ENCODE results near the gene SVIL.
"Not testable (repeated sequence)": the region's sequence is repeated elsewhere in the genome, so short reads cannot be mapped to it uniquely, and the experiment has no call there.

The SVIL gene

DNA sequence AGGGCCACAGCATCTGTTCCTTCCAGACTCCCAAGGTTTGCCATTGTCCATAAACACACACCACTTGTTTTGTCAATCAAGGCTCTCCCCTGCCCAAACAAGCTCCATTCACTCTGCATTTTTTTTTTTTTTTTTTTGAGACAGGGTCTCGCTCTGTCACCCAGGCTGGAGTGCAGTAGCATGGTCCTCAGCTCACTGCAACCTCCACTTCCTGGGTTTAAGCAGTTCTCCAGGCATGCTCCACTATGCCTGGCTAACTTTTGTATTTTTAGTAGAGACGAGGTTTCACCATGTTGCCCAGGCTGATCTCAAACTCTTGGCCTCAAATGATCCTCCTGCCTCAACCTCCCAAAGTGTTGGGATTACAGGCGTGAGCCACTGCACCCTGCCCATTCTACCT is 24.4 kb downstream of the SVIL start:
- DNase-seq; in situ Hi-C loops (cut with MboI; ENCODE audit: low pct_unique_long_range_greater_than_20kb, low sequenced_read_pairs): not testable (repeated sequence)

GRCh38 chr10:29609696-29610095 is 25.1 kb downstream of the SVIL start:
- DNase-seq = no peak
- in situ Hi-C loops (cut with MboI; ENCODE audit: low pct_unique_long_range_greater_than_20kb, low sequenced_read_pairs) = no loop called here

DNA sequence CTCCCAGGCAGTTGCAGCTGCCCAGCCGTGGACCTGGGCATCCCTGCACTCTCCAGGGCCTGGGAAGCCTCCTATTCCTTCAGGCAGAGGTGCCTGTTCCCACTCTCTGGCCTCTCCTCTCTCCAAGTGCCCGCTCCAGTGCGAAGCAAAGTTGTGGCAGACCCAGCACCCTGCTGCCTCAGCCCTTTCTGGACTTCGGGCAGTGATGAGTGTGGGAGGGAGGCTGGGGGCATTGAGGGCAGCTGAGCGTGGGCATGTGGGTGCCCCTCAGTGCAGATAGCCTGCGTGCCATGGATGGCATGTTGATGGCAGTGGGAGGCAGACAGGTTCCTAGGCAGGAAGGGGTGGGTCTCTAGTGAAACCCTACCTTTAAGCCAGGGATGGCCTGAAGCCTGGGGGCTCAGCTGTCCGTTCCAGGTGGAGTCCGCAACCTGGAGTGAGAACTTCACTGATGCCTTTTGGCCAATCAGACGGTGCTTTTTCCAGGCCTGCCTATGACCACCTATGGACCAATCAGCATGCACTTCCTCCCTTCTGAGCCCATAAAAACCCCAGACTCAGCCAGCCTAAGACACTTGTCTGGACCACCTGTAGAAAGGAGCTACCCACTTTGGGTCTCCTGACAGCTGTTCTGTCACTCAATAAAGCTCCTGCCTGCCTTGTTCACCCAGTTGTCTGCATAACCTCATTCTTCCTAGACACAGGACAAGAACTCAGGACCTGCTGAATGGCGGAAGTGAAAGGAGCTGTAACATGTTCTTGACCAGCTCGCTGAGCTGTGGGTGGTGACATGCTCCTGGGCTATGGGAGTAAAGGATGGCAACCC is 26.1 kb downstream of the SVIL start:
- in situ Hi-C loops (cut with MboI; ENCODE audit: low pct_unique_long_range_greater_than_20kb, low sequenced_read_pairs) = no loop called here
- DNase-seq = no peak

DNA sequence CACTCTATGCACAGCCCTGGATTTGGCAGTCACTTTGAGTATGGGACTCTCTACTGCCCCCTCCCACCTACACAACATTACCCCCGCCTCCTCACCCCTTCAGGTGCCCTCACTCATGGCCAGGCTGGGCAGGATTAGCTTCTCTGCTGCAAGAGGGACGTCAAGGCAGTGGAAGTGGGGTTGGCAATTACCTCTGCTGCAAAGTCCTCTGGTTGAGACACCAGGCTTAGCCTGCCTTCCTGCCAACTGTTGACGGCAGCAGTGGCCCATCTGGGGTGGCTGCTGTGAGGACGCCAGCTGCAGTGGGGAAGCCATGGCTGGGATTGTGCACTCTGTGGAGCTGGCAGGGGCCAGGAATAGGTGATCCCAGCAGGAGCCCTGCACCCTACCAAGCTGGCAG is 26.7 kb downstream of the SVIL start:
- in situ Hi-C loops (cut with MboI; ENCODE audit: low pct_unique_long_range_greater_than_20kb, low sequenced_read_pairs) = no loop called here
- no peak for DNase-seq

- in situ Hi-C loops (cut with MboI; ENCODE audit: low pct_unique_long_range_greater_than_20kb, low sequenced_read_pairs) = no loop called here
These were observed 27.2 kb downstream of the SVIL start for GRCh38 chr10:29607576-29607975.

GRCh38 chr10:29606693-29607092 is 28.1 kb downstream of the SVIL start:
- DNase-seq; in situ Hi-C loops (cut with MboI; ENCODE audit: low pct_unique_long_range_greater_than_20kb, low sequenced_read_pairs): not testable (repeated sequence)

More at GRCh38 chr10:29607576-29607975, 27.2 kb downstream of the SVIL start:
- DNase-seq = no peak

GRCh38 chr10:29604291-29604825 is 30.4 kb downstream of the SVIL start:
- in situ Hi-C loops (cut with MboI; ENCODE audit: low pct_unique_long_range_greater_than_20kb, low sequenced_read_pairs) = no loop called here
- no peak for DNase-seq

DNA sequence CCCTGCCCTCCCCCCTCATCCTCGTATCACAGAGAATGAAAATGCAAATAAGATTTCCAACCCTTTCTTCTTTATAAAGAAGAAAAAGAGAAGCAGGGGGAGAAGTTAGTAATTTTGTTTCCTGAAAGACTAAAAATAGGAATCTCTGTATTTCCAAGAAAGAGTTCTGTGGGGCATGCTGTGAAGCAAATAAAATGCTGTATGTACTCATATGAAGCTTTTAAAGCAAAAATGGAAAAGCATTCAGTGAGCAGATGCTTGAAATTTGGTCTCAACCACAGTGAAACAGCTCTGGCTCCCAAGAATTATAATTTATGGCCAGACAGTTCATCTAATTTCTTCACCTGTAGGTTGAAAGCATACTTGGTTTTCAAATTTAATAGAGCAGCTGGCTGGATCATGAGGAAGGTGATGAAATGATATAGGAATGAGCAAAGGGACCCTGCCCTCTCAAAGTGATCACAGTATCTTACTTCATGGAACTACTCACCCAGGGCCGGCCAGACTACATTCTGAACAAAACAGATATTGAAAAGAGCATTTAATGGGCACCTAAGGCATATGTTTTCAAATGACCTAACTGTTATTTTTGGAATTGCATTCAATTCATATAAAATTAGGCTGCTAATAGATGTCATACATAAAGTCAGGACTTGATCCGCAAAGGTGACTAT is 31.4 kb downstream of the SVIL start:
- peak; percentile 29 for DNase-seq
- in situ Hi-C loops (cut with MboI; ENCODE audit: low pct_unique_long_range_greater_than_20kb, low sequenced_read_pairs) = no loop called here

DNA sequence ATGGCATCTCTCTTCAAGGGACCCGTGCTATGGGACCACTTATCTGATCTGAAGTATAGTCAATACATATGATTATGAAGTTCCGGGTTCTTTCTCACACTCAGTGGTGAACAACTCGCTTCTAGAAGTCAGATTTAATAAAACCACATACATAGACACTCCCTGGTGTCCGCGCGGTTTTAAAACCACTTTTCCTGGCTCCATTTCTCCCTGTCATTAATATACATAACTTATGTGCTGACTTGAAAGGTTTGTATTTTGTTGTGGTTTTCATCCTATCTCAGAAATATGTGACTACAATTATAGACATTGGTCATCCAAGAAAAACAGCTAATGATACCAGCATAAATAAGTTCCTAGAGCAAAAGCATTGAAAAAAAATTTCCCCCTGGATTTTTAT is 34.0 kb downstream of the SVIL start:
- DNase-seq = no peak
- in situ Hi-C loops (cut with MboI; ENCODE audit: low pct_unique_long_range_greater_than_20kb, low sequenced_read_pairs) = no loop called here

DNA sequence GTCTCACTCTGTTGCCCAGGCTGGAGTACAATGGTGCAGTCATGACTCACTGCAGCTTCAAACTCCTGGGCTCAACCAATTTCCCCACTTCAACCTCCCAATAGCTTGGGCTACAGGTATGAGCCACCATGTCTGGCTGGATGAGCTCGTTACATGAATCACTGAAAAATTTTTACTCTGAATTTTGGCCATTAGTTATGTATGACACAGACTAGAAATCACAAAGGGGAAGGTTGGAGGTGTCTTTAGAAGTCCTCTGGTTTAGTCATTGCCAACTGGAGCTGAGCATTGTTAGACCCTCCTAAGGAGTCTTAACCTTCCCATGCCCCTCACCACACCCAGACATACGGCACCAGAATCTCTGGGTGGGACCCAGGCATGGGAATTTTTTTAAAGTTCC is 34.7 kb downstream of the SVIL start:
- DNase-seq = no peak
- in situ Hi-C loops (cut with MboI; ENCODE audit: low pct_unique_long_range_greater_than_20kb, low sequenced_read_pairs) = no loop called here

DNA sequence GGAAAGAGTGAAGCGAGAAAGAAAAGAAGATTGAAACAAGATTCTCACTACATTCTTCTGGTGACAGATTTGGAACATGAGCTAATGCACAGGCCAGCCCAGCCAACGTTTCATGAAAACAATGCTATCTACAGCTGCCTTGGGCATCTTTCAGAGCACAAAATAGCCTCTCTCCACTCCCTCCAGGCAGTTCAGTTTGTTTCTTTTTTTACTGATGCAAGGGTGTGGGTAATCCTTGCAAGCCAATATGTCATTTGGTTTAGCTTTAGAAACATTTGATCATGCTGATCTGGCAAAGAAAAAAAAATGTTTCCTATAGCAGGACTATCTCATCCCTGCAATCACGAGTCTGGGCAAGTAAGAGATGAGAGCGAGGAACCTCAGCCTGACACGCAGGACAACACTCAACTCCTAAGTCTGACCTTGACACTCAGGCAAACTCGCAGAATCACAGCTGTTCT is 35.9 kb downstream of the SVIL start:
- no peak for DNase-seq

DNA sequence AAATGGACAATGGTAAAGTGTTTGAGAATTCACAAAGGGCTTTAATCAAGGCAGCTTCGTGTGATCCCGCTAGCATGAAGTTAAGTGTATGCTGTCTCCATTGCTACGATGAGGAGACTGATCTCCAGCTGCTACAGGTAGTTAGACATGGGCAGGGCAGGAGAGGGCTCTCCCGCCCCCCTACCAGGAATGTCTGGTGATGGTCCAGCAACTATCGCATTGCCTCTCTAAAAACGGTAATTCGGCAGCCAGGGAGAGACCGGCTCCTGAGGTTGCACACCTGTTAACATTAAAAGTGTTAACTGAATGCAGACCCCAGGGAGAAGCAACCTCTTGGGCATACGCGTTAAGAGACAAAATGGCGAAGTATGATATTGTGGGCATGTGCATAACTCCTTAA is 37.9 kb downstream of the SVIL start:
- DNase-seq = no peak
- in situ Hi-C loops (cut with MboI; ENCODE audit: low pct_unique_long_range_greater_than_20kb, low sequenced_read_pairs) = no loop called here

More for the DNA sequence above, 35.9 kb downstream of the SVIL start:
- in situ Hi-C loops (cut with MboI; ENCODE audit: low pct_unique_long_range_greater_than_20kb, low sequenced_read_pairs) = no loop called here

GRCh38 chr10:29596356-29596755 is 38.4 kb downstream of the SVIL start:
- in situ Hi-C loops (cut with MboI; ENCODE audit: low pct_unique_long_range_greater_than_20kb, low sequenced_read_pairs) = no loop called here
- DNase-seq = no peak

- in situ Hi-C loops (cut with MboI; ENCODE audit: low pct_unique_long_range_greater_than_20kb, low sequenced_read_pairs) = no loop called here
These were observed 39.0 kb downstream of the SVIL start for GRCh38 chr10:29595636-29596225.

DNA sequence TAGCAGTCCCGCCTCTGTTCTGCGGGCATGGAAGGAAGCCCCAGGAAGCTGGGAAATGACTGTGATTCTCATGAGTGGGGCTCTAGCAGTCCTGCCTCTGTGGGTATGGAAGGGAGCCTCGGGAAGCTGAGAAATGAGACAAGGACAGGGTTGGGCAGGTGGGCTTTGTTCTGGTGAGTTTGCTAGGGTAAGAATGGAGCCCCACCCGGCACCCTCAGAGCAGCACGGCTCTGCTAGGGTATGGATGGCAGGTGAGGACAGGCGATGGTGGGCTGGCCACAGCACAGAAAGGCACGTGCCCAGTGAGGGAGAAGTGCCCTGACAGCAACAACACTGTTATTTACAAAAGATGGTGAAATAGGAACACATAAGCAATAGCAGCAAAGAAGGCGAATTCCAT is 39.6 kb downstream of the SVIL start:
- no peak for DNase-seq
- in situ Hi-C loops (cut with MboI; ENCODE audit: low pct_unique_long_range_greater_than_20kb, low sequenced_read_pairs) = no loop called here

More at GRCh38 chr10:29595636-29596225, 39.0 kb downstream of the SVIL start:
- no peak for DNase-seq

DNA sequence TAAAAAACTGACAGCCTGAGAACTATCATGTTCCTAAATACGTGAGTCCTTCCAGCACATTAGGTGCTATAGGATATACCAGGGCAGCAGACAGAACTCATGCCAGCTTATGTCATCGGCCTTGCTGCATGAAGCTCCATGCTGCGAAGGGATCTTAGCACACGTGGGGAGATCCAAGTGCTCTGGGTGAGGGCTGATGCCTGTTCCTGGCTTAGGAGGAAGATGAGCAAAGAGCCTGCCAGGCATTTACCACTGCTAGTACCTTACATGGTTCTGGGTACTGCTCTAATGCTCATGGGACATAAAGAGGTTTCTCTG is 43.2 kb downstream of the SVIL start:
- DNase-seq = no peak
- in situ Hi-C loops (cut with MboI; ENCODE audit: low pct_unique_long_range_greater_than_20kb, low sequenced_read_pairs) = no loop called here

- DNase-seq = no peak
- in situ Hi-C loops (cut with MboI; ENCODE audit: low pct_unique_long_range_greater_than_20kb, low sequenced_read_pairs) = no loop called here
These were observed 43.7 kb downstream of the SVIL start for GRCh38 chr10:29590915-29591650.

GRCh38 chr10:29588629-29589421 is 45.9 kb downstream of the SVIL start:
- in situ Hi-C loops (cut with MboI; ENCODE audit: low pct_unique_long_range_greater_than_20kb, low sequenced_read_pairs) = no loop called here
- no peak for DNase-seq
